ENCODE measurements around the gene C6orf141.
"Not testable (repeated sequence)": the region's sequence is repeated elsewhere in the genome, so short reads cannot be mapped to it uniquely, and the experiment has no call there.

The C6orf141 gene

DNA sequence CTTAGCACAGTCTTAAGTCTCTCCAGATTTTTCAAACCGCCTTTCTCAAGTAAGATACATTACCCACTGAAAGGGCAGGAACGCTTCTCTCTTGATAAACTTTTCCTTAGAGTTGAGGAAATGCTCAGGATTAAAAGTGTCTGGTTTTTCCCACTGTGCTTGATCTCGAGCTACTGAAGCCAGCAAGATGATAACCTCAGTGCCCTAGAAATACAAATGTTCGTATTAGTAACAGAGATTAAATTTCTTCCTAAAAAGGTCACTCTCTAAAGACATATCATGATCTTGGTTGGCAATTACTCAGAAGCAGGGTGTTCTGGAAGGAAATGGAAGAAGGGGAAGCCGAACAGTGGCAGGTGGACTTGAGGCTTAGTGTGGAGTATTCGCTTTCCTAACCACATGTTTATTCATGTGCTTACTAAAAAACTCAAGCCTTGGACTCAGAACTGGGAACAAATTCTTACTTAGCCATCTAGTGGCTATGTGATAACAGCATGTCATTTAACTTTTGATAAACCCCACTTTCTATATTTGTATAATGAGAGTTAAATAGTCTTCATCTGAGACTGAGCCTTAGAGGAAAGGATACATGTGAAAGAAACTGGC, 20.1 kb downstream of the C6orf141 start:
- DNase-seq (ENCODE audit: low read depth in 2 of 3, low spot score in 1 of 3) = no peak

DNA sequence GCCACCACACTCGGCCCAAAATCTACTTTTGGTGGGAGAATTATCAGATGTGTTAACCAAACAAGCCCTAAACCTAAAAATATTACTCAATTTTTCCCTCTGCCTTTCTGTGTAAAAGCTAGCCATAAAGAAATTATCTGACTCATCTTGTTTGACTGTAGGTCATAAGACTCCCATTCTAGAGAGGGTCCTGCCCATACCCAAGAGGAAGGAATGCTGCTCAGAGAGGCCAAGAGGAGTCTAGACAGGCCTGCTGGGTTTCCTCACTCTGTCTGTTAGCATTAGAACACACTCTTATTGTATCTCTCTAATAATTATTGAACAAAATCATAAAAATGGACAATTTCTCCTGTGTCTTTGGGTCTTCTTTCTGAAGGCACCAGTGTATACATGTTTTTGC, 26.1 kb downstream of the C6orf141 start:
- no peak for DNase-seq (ENCODE audit: low read depth in 2 of 3, low spot score in 1 of 3)

DNA sequence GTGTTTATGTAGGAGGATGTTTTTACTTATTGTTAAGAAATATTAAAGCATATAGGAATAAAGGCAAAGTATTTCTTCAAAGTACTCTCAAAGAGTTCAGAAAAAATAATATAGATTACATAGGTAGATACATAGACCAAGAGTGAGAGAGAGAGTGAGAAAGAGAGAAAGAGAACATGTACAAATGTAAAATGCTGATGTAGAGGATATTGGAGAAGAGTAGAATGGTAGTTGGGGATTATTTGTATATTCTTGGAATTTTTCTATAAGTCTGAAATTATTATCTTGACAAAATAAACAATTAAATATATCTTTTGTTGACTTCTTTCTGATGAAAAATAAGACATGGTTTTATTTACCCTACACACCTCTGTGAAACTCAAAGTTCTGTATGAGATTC, 29.2 kb downstream of the C6orf141 start:
- no peak for DNase-seq (ENCODE audit: low read depth in 2 of 3, low spot score in 1 of 3)

DNA sequence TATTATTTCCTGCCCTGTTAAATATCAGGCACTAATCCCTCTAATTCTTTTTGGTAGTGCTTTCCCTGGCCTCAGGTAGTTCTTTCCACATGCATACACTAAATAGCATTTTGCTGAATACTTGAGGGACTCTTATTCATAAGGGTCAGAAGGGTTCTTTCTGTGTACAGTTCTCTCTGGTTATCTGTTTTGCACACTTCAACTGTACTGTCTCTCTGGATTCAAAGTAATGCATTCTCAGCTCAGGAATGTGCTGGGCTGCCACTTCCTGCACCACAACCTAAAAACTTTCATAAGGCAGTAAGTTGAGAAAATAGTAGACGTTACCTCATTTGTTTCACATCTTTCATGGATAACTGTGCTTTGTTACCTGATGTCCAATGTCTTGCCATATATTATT, 32.1 kb downstream of the C6orf141 start:
- no peak for DNase-seq (ENCODE audit: low read depth in 2 of 3, low spot score in 1 of 3)

DNA sequence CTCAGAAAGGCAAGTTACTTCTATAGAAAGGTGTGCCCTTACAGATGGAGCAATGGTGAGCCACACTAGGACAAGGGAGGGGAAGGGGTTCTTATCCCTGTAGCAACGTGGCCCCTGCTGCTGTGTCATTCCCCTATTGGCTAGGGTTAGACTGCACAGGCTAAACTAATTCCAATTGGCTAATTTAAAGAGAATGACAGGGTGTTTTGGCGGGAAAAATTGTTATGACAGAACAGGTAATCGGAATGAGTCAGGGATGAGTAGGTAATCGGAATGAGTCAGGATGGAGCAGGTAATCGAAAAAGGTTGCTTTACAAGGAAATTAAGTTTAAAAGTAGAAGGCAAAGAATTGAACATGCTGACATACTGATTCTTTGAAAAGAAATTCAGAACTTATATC, 36.8 kb downstream of the C6orf141 start:
- DNase-seq (ENCODE audit: low read depth in 2 of 3, low spot score in 1 of 3) = not testable (repeated sequence)

All from stimulated activated CD4-positive, alpha-beta T cell treated with anti-CD3 and anti-CD28 coated beads, Interleukin-12 subunit alpha, Interleukin-12 subunit beta, amount 100 ng/mL, for 48 hours (primary cell).